DOHH2 (cell line): ENCODE data around the gene MYCBP.

Experiments used
- H3F3A ChIP-seq: fragments of 200-600 bp; sonication (generic), shearing (Covaris generic); 2 replicates; pipeline ENCODE4 v1.6.0; 2016; ENCODE audit warnings: antibody characterized with exemption, mild to moderate bottlenecking; ENCODE audit not compliant: control insufficient read depth, insufficient read depth
- H3K27ac ChIP-seq: fragments of 200-600 bp; sonication (generic); 2 replicates; pipeline ENCODE4 v1.5.1; 2014; ENCODE audit warnings: low read depth, mild to moderate bottlenecking, low read length, moderate library complexity
- H3K27me3 ChIP-seq: fragments of 200-600 bp; sonication (generic); 2 replicates; pipeline ENCODE4 v1.6.1; 2014; ENCODE audit warnings: mild to moderate bottlenecking, low read length, mixed read lengths; ENCODE audit not compliant: control insufficient read depth
- H3K36me3 ChIP-seq: fragments of 200-600 bp; sonication (generic); 2 replicates; pipeline ENCODE4 v1.6.1; 2014; ENCODE audit warnings: mild to moderate bottlenecking, low read length, moderate library complexity, mixed read lengths; ENCODE audit not compliant: control insufficient read depth
- H3K4me1 ChIP-seq: fragments of 200-600 bp; sonication (generic); 2 replicates; pipeline ENCODE4 v1.6.1; 2014; ENCODE audit warnings: mild to moderate bottlenecking, low read length, mixed read lengths; ENCODE audit not compliant: control insufficient read depth
- H3K4me2 ChIP-seq: fragments of 200-600 bp; sonication (generic); 2 replicates; pipeline ENCODE4 v1.6.0; 2014; ENCODE audit warnings: mild to moderate bottlenecking, low read length, moderate library complexity
- H3K4me3 ChIP-seq: fragments of 200-600 bp; sonication (generic); 2 replicates; pipeline ENCODE4 v1.5.1; 2014; ENCODE audit warnings: mild to moderate bottlenecking, low read length, mixed read lengths
- H3K79me2 ChIP-seq: fragments of 200-600 bp; sonication (generic); 2 replicates; pipeline ENCODE4 v1.6.1; 2014; ENCODE audit warnings: mild to moderate bottlenecking, low read length, mixed read lengths; ENCODE audit not compliant: control insufficient read depth
- H3K9me2 ChIP-seq: fragments of 200-600 bp; sonication (generic); replicated peaks from 2 replicates; pipeline ENCODE4 v1.6.1; 2014; ENCODE audit warnings: mild to moderate bottlenecking, low read length, mixed read lengths; ENCODE audit not compliant: control insufficient read depth
- H3K9me3 ChIP-seq: fragments of 200-600 bp; sonication (generic); 2 replicates; pipeline ENCODE4 v1.6.1; 2014; ENCODE audit warnings: antibody characterized with exemption, low read length, mixed read lengths; ENCODE audit not compliant: control insufficient read depth, insufficient read depth
- H4K20me1 ChIP-seq: fragments of 200-600 bp; sonication (generic); 2 replicates; pipeline ENCODE4 v1.6.0; 2014; ENCODE audit warnings: low read depth, mild to moderate bottlenecking, antibody characterized with exemption, low read length, moderate library complexity; ENCODE audit not compliant: control insufficient read depth, insufficient read depth
- CTCF ChIP-seq: fragments of 200-600 bp; sonication (generic); IDR thresholded peaks from one replicate; pipeline ENCODE4 v1.5.1; 2014; ENCODE audit warnings: antibody characterized with exemption, mild to moderate bottlenecking, low read depth, low read length; ENCODE audit not compliant: poor library complexity, severe bottlenecking
- EZH2phosphoT487 ChIP-seq: fragments of 200-600 bp; sonication (generic); IDR thresholded peaks from 2 replicates; pipeline ENCODE4 v1.6.1; 2017; ENCODE audit warnings: borderline replicate concordance, mild to moderate bottlenecking, antibody characterized with exemption, low read length, moderate library complexity, mixed read lengths

MYCBP gene

DNA sequence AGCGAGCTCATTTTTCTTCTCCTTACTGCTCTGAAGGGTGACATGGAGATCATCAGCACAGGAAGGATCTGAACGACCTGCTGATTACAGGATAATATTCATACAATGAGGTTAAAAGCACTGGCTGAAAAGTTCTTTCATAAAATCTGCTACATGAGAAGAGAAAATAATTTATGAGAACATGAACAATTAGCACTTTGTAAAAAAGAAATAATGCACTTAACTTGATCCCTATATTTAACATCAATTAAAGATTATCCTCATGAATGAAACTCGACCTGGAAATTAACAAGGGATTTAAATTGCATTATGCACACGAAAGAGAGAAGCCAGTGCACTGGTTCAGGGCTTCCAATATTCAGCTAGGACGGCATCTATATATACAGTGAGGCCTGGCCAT, 60.2 kb downstream of the MYCBP start:
- no peak overlapping the region for H3K4me2 ChIP-seq
- H3K79me2 ChIP-seq = no peaks in the 10 kb centered on the region
- no peaks in the 10 kb centered on the region; the same call in 1 of the 2 replicates for H4K20me1 ChIP-seq
- no peaks in the 10 kb centered on the region for H3K36me3 ChIP-seq
- H3K27me3 ChIP-seq = peaks cover 19% of the 10 kb centered on the region
- H3F3A ChIP-seq = no peaks in the 10 kb centered on the region
- H3K9me2 ChIP-seq = no peaks in the 10 kb centered on the region
- H3K4me1 ChIP-seq = no peaks in the 10 kb centered on the region
- H3K27ac ChIP-seq = no peak overlapping the region
- TF ChIP-seq EZH2phosphoT487 (no peak), CTCF (no peak)
- no peak overlapping the region for H3K4me3 ChIP-seq
- H3K9me3 ChIP-seq = no peaks in the 10 kb centered on the region
